NCI-H1092 (cell line): ENCODE measurements around the gene MAU2.
"Not testable (repeated sequence)": the region's sequence is repeated elsewhere in the genome, so short reads cannot be mapped to it uniquely, and the experiment has no call there.

Experiments
- DNase-seq: peaks from one replicate; lab custom pipeline; 2025; lab: John Stamatoyannopoulos, UW

Gene MAU2

DNA sequence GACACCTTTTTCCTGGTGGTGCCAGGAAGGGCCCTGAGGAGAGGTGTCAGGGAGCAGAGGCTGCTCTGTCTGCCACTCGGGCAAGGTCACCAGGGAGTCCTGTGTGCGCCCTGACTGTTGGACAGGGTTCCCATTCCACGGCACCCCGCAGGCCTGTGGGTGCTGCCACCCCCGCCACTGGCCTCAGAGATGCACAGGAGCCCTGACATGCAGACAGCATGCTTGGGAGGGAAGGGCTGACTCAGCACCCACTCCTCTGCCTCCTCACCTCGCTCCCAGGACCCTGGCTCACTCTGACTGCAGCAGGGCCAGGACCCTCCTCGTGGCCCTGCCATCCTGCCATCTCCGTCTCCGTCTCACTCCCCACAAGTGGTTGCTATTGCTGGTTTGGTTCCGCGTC is 25.3 kb downstream of the MAU2 start:
- no peak for DNase-seq

DNA sequence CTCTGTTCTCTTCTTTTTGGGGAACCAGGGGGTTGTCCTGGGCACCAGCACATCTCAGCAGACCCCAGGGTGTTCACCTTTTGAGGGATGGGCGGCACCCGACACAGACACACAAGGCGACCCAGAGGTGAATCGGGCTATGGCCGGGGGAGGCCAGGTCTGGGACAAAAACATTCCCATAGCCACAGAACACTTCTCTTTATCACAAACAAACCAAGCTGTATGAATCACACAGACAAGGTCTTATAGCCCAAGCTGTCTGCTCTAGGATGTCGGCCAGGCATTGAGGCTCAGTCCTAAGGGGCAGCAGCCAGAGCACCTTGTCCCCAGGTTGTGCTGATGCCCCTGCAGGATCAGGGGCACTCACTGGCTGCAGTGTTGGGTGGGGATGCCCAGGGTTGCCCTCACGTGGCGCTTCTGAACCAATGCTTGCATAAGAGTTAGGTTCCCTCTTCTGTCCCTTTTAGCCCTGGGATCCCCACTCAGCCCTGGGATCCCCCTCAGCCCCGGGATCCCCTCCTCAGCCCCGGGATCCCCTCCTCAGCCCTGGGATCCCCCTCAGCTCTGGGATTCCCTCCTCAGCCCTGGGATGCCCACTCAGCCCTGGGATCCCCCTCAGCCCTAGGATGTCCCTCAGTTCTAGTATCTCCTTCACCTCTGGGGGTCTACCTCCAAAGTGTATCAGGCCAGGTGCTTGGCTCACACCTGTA is 26.9 kb downstream of the MAU2 start:
- DNase-seq, result no peak

DNA sequence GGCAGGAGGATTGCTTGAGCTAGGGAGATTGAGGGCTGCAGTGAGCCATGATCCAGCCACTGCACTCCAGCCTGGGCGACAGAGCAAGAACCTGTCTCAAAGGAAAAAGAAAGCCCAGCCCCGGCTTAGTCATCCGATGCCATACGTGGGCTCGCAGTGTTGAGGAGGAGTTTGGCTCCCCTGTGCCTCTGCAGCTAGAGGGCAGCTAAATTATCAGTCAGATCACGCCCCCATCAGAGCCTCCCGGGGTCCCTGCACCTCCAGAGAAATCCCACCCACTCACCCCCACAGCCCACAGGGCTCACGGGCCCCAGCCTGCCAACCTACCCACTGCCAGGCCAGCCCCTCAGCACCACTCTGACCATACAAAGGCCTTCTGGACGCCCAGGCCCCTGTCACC is 27.6 kb downstream of the MAU2 start:
- no peak for DNase-seq

DNA sequence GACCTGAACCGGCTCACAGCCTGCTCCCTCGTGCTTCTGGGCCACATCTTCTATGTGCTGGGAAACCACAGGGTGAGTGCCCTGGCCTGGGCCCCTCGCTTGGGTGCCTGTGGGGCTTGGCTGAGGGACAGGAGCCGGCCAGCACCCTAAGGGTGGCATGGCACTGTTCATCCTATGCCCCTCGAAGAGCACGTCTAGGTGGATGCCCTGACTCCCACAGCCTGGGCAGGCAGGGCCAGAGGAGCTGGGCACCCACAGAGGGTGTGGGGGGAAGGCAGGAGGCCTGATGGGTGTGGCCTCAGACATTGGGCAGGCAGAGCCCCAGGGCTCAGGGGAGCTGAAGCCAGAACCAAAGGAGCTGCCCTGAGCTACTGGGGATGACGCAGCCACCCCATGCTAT is 28.7 kb downstream of the MAU2 start:
- DNase-seq, result no peak

DNA sequence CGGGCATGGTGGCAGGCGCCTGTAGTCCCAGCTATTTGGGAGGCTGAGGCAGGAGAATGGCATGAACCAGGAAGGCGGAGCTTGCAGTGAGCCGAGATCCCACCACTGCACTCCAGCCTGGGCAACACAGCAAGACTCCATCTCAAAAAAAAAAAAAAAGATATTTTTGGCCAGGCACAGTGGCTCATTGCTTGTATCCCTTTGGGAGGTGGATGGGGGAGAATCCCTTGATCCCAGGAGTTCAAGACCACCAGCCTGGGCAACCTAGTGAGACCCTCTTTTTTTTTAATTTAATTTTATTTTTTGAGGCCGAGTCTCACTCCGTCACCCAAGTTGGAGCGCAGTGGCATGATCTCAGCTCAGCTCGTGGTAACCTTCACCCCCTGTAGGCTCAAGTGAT is 30.1 kb downstream of the MAU2 start:
- DNase-seq, result not testable (repeated sequence)

DNA sequence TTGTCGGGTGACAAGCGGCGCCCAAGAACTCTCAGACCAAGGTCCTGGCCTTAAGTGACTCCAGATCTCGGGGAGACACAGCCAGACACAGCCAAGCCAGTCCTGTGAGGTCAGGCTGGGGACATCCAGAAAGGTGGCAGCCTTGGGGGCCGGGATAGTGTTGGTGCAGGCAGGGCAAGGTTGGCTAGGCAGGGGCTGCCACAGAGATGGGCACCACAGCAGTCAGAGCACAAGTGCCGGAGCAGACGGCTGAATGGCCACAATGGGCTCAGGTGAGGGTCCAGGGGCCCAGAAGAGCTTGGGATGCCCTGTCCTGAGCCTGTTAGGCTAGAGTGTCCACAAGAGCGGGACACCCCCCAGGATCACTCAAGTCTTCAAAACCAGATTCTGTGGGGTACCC is 32.2 kb downstream of the MAU2 start:
- no peak for DNase-seq

DNA sequence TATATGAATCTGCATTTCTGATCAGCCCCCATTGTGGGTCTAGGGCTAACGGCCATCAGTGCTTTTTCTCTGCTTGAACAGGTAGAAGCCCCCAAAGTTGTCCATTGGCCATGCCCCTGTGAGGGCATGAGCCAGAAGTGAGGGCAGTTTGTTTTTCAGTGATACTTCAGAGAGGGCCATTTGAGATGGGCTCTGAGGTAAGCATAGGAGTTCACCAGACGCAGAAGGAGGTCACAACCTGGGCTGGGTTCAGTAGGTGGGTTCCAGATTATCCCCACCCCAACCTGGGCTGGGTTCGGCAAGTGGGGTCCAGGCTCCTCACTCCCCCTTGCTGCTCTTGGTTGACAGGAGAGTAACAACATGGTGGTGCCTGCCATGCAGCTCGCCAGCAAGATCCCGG is 33.4 kb downstream of the MAU2 start:
- DNase-seq, result no peak

DNA sequence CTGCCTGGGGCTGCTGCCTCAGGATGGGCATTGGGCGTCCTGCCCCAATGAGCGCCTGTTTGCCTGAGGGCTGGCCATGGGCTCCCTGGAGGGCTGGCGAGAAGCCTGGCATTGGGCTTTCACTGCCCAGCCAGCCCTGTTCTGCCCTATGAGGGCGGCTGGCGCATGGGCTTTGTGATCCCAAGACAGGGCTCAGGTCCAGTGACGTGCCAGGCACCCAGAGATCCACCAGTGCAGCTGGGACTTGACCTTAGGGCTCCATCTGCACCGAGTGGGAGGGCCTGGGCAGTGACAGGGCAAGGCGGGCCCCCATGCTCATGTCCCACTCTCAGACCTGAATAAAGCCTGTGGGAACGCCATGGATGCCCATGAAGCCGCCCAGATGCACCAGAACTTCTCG is 34.3 kb downstream of the MAU2 start:
- no peak for DNase-seq

DNA sequence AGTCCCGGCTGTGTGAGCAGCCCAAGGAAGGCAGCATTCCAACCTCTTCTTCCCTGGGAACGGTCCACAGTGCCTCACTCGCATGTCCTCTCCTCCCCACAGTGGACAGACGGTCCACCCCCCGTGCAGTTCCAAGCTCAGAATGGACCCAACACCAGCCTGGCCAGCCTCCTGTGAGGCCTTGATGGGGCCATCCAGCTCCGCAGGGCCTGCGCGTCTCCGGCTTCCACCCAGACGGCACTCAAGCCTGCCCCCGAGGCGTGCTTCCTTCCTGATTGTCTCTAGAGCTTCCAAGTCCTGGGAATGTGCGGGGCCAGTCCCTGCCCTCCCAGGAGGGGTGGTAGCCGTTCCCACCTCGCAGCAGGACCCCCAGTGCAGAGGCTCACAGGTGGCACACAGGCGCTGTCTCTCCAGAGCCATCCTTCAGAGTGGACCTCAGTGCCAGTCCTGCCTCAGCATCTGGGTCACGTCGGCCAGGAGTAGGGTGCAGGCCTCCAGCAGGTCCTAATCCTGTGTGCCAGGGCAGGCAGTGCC is 35.0 kb downstream of the MAU2 start:
- DNase-seq, result no peak

DNA sequence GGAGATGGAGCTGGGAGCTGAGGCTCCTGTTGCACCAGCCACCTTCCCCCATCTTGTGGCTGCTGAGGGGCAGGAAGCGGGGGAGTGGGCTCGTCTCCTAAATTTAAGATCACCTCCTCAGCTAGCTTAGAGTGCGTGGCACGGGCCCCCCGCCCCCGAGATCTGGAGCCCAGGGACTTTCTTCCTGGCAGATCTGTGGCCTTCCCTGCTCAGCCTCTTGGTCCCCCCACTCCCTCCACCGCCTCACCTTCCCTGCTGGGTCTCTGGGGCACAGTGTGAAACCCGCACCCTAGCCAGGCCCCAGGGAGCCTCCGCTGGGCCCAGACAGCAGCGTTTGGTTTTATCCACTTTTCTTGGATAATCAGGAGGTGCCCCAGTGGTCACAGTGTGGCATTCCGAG is 35.9 kb downstream of the MAU2 start:
- DNase-seq, result no peak

DNA sequence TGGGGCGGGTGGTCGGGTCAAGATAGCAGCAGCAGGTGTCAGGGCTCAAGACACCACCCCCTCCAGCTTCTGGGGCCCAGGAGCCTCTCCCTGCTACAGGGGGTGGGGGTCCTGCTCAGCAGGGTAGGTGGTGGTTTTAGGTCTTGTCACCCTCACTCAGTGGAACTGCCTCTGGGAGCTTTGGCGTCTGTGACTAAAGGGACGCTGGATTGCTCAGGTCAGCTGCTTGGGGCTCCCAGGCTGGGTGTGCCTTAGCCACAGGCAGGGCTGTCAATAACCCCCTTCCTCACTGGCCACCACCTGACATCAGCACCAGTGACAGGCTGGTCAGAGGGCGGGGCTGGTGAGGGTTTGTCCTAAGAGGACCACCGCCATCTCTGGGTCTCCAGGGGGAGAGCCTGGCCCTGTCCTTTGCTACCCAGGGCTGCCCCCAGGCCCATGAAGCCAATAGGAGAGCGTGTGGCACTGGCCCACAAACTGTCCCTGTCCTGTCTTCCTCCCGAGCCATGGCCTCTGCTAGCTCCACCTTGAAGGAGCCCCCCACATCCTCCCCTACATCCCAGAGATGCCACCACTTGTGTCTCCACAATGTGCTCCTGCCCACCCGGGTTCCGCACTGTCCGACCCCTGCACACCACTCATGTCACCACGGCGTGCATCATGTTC is 36.4 kb downstream of the MAU2 start:
- DNase-seq, result no peak

DNA sequence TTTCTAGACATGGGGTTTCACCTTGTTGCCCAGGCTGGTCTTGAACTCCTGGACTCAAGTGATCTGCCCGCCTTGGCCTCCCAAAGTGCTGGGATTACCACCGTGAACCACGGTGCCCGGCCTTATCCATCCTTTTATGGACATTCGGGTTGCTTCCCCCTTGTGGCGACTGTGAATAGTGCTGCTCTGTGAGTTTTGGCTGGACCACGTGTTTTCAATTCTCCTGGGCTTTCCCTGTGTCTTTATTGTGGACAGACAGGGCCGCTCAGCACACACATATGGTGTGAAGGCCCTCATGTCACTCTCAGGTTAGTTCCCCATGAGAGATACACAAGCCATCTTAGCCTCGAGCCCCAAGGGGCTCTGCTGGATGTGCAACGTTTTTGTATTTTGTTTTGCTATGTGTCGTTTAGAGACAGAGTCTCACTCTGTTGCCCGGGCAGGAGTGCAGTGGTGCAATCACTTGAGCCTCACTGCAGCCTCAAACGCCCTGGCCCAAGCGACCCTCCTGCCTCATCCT is 40.5 kb downstream of the MAU2 start:
- peak; percentile 56 for DNase-seq

DNA sequence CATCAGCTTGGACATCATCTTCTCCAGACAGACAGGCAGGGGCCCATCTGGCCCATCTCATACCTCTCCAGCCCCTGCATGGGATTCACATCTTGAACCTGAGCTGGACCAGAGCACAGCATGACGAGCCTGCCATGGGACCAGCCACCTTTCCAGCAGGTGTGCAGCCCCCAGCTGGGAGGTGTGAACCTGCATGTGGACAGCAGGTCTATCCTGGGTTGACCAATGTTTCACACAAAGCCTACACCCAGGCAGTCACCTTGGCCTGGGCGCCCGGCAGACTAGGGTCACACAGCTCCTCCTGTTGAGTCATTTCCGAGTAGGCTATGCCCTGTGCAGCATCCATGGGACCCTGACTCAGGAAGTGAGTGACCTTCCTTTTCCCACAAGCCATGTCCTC is 41.4 kb downstream of the MAU2 start:
- no peak for DNase-seq

DNA sequence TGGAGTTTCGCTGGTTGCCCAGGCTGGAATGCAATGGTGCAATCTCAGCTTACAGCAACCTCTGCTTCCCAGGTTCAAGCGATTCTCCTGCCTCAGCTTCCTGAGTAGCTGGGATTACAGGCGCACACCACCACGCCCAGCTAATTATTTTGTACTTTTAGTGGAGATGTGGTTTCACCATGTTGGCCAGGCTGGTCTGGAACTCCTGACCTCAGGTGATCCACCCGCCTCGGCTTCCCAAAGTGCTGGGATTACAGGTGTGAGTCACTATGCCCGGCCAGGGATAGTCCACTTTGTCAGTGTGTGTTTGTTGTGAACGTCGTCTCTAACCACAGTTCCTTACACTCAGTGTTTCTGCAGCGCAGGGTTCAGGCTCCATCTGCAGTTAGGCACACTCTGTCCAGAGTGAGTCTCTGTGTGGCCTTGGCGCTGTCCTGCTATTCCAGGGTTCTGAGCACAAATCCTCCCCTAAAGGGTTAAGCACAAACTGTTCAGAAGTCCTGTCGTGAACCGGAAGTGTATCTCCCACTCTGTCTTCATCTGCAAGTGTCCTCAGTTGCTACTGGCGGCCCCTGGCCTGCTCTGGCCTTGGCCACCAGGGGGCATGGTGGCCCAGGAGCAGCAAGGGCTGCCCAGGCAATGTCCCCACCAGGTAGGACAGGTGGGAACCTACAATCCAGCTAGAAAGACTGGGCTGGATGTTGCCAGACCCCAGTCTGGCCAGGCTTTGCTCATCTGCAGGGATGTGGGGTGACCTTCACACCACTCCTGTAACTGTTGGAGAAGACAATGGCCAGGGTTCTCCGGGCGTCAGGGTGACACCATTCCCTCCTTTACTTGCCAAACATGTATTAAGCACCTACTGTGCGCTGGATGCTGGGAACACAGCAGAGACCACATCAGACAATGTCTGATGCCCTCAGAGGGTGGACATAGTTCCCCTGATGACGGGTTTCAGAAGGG is 46.1 kb downstream of the MAU2 start:
- peak; percentile 6 for DNase-seq

DNA sequence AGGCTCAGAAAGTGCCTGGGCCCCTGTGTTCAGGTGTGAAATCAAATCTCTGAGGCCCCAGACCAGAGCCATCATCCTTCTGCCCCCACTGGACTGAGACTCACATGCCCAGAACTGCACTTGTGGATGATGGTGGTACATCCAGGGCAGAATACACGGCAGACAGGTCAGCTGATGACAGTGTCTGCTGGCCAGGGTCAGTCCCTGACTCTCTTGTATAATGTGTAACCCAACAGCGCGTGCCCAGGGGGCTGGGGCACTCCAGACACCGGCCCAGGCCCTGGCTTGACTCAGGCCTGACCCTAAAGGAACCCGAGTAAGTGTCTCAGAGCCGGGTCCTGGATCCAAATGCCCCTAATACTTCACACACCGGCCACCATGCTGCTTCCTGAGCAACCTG is 47.5 kb downstream of the MAU2 start:
- DNase-seq, result no peak

DNA sequence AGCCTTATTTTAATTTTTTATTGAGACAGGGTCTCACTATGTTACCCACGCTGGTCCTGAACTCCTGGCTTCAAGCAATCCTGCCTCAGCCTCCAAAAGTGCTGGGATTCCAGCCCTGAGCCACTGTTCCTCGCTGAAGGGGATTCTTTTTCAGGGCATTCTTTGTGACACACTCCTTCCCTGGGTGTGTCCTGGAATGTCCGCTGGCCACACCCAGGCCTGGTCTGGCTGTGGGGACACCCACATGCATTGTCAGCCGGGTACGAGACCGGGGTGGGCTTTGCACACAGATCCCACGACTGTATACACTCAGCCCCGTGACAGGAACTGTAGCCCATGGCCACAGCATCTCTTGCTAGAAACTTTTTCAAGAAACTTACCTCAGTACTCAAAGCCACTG is 50.4 kb downstream of the MAU2 start:
- DNase-seq, result no peak

DNA sequence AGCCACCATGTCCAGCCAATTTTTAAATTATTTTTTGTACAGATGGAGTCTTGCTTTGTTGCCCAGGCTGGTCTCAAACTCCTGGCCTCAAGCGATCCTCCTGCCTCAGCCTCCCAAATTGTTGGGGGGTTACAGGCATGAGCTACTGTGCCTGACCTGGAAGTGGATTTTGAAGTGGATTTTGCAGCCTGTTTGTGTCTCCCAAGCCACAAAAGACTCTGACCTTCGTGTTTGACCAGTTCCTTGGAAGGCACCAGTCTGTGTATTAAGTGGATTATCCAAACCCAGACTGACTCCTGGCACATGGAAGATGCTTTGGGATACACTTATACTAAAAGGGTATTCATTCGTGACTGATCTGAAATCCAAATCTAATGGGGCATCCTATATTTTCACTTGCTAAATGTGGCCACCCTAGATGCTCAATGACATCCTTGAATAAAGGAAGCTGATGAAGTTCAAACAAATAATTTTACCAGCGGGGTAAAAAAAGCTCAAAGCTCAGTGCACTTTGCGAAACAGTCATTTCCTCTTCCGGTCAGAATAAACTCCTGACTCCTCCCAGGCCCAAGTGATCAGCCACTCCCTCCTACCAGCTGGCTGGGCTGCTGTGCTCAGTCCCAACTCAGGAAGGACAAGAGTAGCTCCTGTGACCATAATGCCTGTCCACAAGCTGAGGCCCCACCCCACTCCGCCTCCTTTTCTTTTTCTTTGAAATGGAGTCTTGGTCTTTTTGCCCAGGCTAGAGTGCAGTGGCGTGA is 52.2 kb downstream of the MAU2 start:
- DNase-seq, result no peak

DNA sequence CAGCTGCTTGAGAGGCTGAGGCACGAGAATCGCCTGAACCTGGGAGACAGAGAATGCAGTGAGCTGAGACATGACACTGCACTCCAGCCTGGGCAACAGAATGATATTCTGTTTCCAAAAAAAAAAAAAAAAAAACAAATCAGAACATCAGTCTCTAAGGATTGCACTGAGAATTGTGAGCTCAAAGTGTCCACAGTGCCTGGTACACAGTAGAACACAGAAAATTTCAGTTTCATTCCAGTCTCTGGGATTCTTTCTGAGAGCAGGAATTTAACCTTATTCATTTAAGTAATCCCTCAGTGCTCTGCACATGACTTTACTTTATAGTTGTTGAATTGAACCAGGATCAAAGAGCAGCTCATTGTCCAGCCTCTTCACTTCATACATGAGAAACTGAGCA is 58.9 kb downstream of the MAU2 start:
- no peak for DNase-seq

DNA sequence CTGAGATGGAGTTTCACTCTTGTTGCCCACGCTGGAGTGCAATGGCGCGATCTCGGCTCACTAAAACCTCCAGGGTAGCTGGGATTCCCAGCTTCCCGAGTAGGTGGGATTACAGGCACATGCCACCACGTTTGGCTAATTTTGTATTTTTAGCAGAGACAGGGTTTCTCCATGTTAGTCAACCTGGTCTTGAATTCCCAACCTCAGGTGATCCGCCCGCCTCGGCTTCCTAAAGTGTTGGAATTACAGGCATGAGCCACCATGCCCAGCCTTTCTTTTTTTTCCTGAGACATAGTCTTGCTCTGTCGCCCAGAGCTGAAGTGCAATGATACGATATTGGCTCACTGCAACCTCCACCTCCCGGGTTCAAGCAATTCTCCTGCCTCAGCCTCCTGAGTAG is 59.7 kb downstream of the MAU2 start:
- not testable (repeated sequence) for DNase-seq

DNA sequence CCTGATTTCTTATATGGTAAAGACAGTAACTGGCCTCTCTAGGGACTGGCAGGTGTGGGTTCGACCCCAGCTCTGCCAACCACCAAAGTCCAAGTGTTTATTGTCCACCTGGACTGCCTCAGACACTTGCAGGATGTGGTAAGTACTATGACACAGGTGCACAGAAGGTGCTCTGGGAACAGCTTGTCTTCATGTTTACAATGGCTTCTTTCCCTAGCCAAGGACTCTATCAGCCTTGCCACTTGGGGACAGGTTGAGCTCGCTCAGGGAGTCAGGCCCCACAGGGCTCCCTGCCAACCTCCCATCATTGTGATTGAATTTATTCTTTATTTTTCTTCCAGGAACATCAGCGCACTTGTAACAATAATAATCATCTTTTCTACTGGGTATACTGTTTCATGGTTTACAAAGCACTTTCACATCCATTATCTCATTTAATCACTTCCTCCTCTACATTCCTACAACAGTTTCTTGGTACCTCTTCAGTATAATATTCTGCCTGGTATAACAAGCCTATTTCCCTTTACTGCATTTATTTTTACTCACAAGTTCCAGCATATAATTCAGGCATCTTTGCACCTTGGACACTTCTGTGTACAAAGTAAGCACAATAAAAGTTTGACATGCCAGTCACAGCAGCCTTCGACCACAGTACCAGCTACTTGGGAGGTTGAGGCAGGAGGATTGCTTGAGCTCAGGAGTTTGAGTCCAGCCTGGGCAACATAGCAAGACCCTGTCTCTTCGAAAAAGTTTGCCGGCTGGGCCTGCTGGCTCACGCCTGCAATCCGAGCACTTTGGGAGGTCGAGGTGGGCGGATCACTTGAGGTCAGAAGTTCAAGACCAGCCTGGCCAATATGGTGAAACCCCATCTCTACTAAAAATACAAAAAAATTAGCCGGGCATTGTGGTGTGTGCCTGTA is 60.6 kb downstream of the MAU2 start:
- DNase-seq, result no peak

DNA sequence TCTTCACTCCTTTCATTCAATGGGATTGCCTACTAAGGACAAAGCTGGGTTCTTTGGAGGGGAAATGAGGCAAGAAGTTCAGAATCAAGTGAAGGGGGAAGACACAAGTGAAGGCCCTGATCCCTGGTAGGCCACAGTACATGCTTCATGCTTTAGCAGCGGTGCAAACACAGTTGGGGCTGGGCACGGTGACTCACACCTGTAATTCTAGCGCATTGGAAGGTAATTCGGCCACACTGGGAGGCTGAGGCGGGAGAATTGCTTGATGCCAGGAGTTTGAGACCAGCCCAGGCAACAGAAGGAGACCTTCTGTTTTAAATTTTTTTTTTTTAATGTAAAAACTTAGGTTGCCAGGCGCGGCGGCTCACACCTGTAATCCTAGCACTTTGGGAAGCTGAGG is 61.5 kb downstream of the MAU2 start:
- no peak for DNase-seq
